Muscle of back (tissue), 11 donors: ENCODE results near the gene TCF25. TPM values are rescaled to one million over a fixed set of nuclear protein-coding genes. Genes with fewer than 3 reads are reported as not detected.

Experiments used
- DNase-seq, 3 donors: peaks; one replicate each; pipeline versions ENCODE4 v3.0.0 to v3.0.0-alpha.2; 2013
- polyA plus RNA-seq, 10 donors: library from polyadenylated mRNA; unstranded; fragments of 120-200 nt; gene quantifications; one replicate each; pipeline ENCODE4 v1.2.1, GENCODE V29; 2013; ENCODE audit not compliant: insufficient read length in 10 of 10

Gene TCF25
- polyA plus RNA-seq, 10 donors = 83.4 to 121 (median 99.3) TPM

DNA sequence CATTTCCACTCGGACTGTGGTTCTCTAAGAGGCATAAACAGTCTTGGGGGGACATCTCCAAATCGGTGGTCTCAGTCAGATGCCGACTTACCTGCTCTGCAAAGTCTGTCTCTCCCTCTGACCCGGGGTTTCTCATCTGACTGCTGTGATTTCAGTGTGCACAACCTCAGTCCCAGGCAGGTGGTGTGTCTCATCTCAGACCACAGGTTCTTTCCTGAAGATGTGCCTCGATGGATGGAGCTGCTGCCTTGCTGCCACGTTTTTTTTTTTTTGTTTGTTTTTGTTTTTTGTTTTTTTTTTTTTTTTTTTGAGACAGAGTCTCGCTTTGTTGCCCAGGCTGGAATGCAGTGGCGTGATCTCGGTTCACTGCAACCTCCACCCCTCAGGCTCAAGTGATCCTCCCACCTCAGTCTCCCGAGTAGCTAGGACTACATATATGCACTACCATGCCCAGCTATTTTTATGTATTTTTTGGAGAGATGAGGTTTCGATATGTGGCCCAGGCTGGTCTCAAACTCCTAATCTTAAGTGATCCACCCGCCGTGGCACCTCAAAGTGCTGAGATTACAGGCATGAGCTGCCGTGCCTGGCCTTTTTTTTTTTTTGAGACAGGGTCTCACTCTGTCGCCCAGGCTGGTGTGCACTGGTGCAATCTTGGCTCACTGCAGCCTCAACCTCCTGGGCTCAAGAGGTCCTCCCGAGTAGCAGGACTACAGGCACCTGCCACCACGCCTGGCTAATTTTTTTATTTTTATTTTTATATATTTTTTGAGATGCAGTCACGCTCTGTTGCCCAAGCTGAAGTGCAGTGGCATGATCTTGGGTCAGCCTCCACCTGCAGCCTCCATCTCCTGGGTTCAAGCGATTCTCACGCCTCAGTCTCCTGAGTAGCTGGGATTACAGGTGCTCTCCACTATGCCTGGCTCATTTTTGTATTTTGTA, 29.7 kb upstream of the TCF25 start:
- no peak for DNase-seq

DNA sequence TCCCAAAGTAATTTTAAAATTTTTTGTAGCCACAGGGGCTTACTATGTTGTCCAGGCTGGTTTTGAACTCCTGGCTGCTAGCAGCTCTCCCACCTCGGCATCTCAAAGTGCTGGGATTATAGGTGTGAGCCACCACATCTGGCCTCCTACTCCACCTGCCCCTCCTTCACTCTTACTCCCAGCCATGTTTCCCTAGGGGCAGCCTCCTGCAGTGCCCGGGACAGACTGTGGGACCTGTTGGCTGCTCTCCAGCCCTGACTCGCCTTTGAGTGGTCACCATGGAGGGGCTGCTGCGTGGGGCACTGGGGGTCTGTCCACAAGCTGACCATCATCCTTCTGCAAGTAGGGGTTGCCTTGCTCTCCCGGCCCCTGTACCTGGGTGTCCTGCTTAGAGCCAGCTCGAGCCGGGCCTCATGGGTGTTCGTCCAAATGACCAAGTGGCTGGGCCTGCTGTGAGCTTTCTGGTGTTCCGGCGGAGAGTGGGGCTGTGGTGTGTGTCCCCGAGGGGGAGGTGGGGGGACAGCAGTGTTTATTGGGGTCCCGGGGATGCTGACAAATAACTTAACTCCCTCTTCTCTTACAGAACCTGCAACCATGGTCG, 28.6 kb upstream of the TCF25 start:
- no peak for DNase-seq

DNA sequence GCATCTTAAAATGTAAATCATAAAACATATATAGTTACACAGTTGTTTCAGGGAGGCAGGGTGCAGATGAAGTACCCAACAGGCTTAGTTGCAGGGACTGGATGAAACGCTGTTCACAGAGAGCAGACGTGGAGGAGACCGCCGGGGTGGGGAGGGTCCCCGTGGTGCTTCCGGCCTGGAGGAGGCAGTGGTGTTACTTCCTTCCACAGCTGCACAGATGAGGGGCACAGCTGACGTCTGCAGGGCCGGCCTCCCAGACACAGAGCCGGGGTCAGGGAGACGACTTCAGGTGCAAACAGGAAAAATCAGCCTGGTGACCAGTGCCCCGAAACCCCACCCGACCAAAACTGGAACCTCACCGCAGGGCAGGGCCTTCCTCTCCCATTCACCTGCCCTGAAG, 28.0 kb upstream of the TCF25 start:
- DNase-seq = no peak

DNA sequence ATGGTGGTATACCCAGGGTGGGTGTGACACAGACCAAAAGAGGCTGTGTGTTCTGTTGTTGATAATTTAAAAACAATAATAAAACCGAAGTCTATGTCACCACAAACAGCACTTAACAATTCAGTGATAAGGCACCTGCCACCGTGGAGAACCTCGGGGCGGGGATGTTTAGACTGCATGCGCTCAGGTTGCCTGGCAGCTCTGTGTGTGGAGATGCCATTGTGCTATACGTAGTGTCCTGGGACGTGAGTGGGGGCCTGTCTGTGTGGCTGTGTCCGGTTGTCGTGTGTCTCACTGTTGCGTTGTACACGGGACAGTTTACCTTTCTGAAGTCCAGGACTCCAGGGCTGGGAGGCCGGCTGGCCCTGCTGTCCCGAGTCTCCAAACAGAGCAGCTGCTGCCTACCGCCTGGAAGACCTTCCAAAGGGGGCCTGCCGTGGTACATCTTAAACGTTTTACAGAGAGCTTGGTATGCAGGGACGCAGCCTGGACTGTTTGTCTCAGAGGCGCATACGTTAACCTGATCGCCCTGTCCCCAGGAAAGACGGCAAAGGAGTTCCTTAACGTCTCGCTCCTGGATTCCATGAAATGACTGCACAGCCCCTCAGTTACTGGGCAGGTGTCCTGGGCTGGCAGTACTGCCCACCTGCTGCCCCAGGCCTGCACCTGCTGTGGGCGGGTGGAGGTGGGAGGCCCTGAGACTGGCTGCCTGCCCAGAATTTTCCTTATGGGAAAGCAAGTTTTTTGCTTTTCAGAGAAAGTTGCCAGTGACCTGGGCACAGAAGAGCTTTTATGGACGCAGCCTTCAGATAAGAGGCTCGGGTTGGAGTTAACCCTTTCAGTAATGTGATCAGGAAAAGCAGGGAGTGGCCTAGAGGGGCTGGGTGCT, 26.1 kb upstream of the TCF25 start:
- DNase-seq = no peak

DNA sequence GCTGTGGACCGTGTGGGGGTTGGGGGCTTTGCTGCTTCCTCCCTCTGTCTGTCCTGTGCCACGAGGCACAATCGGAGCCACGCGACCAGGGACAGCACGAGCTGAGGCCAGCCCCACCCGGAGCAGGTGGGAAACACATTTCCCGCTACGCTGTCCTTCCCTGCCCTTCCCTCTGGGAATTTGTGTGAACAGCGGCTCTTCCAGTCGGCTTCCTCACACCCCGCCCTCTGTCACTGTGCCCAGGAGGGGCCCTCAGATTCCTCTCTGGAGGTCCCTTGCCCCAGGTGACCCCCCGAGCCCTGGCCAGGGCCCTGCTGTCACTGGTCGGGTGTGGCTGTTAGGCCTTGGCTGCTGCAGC, 25.5 kb upstream of the TCF25 start:
- DNase-seq = no peak

DNA sequence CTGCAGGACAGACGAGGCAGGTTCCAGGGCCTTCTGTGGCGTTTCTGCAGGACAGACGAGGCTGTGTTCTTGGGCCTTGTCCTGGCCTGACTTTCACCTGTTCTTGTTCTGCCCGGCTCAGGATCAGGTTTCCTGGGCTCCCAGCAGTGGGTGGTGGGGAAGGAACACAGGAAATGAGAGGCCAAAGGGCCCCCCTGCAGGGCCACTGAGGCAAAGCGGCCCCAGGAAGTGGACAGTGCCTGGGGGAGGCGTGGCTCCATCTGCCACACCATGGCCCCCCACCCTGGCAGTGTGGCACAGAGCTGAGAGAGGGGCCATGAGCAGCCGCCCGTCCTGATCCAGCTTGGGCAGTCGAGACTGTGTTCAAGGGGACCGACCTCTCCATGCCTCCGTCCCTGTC, 24.4 kb upstream of the TCF25 start:
- DNase-seq = no peak

DNA sequence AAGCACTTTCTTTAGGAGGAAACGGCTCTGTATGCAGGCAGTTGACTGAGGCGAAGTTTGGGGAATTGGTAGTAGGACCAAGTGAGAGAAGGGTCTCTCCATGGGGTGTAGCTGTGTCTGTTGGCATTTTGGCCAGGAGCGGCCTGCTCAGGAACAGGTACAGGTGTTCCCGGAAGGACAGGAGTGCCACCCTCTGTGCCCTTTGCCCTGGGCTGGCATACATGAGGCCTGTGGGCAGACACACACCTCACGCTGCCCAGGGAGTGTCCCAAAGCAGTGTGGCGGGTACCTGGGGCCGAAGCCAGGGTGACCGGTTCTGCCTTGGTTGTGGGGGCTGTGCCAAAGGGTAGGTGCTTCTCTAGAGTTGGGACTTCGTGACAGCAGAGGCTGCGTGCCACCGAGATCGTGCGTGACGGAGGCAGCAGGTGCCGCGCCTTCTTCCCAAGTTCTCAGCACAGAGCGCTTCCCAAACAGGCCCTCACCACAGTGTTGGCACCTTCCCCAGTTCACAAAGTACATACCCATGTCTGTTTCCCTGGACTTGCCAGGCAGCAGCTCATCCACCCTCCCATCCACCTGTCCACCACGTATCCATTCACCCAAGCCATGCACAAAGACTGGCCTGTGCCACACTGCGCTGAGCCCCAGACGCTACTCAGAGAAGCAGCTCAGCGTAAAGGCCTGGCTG, 19.9 kb upstream of the TCF25 start:
- DNase-seq = no peak

DNA sequence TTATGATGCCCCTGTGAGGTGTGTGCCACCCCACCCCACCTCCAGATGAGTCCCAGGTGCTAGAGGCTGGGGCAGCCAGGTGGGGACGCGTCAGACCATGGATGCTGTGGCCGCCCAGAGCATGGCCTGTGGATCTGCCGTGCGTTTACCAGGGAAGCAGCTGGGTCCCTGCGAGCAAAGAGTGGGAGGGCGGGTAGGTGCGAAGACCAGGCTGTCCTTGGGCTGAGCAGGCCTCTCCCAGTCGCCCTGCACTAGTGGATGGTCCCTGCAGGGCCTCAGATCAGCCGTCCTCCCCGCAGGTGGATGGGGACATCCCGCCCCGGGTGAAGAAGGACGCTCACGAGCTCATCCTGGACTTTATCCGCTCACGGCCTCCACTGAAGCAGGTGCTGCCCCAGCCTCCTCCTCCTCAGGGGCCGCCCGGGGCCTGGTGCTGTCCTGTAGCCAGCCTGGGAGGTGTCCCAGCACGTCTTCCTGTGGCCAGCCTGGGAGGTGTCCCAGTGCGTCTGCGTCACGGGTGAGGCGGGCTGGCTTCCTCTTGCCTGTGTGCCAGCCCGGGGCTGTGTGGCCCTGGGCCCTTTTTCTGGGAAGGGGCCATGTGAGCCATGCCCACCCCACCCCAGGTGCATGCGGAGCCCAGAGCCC, 18.0 kb upstream of the TCF25 start:
- DNase-seq = no peak

DNA sequence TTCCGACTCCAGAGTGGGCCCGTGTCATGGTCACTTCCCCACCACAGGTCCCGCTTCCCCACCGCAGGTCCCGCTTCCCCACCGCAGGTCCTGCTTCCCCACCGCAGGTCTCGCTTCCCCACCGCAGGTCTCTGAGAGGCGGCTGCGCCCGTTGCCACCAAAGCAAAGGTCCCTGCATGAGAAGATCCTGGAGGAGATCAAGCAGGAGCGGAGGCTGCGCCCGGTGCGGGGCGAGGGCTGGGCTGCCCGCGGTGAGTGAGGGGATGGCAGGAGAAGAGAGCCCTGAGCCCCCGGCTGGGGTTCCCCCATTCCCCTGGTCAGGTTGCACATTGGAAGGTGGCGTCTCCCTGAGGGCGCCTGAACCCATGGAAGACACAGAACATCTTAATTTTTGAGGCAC, 17.4 kb upstream of the TCF25 start:
- no peak for DNase-seq

DNA sequence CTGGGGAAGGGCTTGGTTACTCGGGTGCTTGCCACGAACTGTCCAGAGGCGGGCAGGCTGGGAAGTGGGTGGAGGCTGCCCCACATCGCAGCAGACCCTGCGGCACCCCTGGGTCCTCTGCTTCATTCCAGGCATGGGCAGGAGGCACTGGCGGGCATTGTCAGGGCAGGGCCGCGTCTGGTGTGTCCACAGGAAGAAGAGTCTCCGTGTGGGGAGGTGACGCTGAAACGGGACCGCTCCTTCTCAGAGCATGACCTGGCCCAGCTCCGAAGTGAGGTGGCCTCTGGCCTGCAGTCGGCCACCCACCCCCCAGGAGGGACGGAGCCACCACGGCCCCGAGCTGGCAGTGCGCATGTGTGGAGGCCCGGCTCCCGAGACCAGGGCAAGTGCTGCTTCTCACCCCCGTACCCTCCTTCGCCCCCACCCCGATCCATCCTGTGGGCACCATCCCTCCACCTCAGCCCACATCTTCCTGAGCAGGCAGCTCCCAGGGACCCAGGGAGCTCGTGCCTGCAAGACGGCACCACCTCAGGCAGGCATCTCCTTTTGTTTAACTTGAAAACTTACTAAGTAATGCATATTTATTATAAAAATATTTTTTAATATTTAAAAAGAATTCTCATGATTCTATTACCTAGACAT, 14.3 kb upstream of the TCF25 start:
- DNase-seq = no peak

DNA sequence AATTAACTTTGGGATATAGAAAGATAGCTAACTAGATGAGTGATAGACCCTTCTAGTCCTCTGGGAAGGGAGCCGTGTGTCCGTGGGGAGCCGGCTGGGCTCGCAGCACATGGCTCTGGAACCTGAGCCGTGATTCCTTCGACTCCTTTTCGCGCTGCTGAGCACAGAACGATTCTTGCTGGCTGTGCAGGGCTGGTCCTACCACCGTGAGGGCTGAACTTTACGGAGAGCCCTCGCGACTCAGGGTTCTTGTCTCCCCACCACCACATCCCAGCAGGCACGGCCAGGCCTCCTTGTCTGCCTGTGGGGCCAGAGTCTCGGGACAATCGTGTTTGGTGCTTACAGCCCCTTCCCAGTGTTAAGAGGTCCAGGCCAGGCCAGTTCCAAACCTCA, 13.8 kb upstream of the TCF25 start:
- DNase-seq = no peak

DNA sequence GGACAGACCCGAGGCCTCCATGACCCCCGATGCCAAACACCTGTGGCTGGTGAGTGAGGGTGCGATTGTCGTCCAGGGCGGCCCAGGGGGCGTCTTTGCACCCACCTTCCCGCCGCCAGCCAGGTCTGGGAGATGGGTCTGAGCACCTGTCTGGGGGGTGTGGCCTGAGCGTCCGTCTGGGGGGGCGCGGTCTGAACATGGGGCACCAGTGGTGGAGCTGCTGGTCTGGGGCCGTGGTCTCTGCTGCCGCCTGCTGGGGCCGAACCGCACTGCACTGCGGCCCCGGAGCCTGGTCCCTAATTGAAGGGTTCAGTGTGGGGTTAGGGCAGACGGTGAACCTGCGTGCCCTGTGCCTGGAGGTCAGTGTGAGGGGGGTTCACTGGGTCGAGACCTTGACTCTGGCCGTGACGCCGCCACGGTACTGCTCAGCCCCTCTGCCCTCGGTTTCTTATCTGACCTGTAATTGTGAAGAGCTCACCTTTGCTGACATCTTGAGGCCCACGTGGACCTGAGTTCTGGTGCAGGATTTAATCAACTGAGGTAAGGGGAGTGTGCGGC, 12.6 kb upstream of the TCF25 start:
- peak in 2 of 3 donors; percentile 38 to 57 for DNase-seq

DNA sequence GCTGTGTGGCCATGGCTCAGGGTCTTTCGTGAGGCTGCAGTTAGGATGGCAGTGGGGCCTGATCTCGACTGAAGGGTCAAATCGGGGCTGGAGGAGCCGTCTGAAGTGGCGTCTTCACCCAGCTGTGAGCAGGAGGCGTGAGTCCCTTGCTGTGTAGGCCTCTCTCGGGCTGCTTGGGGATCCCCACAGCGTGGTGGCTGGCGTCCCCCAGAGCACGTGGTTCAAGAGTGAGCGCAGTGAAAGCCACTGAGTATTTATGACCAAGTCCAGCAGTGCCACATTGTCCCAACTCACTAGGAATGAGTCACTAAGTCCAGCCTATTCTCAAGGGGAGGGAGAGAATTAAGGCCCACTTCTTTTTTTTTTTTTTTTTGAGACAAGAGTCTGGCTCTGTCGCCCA, 11.7 kb upstream of the TCF25 start:
- no peak for DNase-seq

DNA sequence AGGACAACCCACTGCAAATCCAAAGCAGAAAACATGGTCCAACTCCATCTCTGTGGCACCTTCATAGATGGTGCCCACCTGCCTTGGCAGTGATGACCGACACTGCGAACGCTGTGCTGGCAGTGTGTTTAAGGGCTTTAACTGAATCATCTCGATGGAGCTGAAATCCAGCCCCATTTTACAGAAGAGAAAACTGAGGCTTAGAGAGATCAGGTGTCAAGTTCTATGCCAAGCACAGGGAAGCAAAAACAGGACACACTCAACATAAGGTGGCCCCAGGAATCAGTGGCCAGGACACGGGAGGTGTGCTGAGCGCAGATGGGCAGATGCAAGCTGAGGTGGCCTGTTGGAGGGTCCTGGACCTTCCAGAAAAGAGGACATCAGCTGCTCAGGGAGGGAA, 10.7 kb upstream of the TCF25 start:
- no peak for DNase-seq

DNA sequence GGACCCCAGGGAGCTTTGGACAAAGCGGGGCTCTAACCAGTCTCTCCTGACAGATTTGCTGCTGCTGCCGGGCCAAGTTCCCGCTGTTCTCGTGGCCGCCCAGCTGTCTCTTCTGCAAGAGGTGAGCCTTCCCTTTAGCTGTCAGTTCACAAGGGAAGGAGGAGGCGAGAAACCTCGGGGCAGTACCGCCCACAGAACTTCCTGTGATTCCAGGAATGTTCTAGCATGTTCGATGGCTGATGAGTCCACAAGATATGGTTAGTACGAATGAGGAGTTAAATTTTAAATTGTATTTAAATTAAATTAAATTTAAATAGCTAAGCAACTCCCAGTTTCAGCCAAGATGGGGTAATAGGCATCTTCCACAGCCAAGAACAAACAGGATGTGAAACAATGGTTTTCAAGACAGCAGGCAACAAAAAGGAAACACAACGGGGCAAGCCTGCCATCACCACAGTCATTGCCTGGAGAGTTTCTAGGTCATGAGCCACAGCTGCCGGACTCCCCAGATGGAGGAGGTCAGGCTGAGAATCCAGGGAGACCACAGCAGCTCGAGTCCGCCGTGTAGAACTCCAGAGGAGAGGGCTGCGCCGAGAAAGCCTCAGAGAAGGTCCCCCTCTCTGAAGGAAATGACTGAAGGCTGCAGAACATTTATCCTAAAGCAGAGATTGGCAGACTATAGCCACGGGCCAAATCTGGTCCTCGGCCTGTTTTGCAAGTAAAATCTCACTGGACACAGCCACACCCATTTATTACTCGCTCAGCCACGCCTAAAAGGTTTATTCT, 9.5 kb upstream of the TCF25 start:
- DNase-seq = peak in 1 of 3 donors; percentile 10

DNA sequence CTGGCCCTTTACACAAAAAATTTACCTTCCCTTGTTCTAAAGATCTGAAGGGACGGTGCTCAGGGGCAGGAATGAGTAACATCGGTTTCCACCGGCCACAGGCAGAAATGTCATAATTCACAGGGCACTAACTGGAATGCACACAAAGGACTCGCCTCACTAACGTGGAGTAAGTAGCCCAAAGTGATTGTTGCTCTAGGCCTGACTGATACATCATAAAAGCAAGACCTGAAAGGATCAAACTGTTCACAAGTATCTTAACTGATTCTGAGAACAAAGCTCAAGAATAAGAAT, 8.9 kb upstream of the TCF25 start:
- no peak for DNase-seq

DNA sequence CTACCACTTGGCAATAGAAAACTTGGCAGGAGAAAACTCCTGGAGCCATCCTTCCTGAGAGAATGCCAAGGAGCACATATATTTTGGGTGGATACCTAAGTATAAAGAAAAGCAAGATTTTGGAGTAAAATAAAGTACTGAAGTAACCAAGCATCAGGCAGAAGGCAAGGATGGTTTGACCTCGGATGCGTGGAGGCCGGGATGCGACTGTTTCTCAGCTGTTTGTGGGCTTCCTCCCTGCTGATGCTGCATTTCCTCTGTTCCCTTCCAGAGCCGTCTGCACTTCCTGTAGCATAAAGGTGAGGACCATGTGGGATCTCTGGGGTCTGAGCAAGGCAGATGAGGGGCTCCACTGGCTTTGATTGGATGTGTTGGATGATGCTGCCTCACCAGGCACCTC, 5.5 kb upstream of the TCF25 start:
- no peak for DNase-seq

DNA sequence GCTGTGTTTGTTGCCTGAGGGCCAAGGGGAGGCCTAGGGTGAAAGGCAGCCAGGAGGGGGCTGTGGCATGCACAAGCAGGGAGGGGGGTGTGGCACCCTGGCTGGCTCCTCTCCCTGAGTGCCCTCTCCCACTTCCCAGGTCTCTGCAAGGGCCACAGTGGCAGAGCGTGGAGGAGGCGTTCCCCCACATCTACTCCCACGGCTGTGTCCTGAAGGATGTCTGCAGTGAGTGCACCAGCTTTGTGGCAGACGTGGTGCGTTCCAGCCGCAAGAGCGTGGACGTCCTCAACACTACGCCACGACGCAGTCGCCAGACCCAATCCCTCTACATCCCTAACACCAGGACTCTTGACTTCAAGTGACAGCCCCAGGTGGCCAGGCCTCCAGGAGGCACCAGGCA, 3.5 kb upstream of the TCF25 start:
- DNase-seq = no peak

DNA sequence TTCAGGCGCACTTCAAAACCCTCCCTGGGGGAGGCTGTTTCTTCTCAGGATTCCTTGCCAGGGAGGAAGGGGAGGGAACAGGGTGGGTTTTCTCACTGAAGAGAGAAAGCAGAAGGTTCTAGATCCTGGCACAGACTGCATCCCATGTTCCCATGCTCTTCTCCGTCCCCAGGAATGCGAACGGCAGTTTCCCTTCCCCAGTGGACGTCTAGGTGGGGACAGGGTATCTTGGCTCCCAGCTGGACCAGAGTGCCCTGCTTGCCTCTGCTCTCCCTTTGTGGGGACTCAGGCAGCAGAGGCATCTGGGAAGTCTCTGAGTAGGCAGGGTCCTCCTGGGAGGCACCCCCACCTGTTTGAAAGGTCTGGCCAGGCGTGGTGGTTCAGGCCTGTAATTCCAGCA, 3.0 kb upstream of the TCF25 start:
- no peak for DNase-seq

DNA sequence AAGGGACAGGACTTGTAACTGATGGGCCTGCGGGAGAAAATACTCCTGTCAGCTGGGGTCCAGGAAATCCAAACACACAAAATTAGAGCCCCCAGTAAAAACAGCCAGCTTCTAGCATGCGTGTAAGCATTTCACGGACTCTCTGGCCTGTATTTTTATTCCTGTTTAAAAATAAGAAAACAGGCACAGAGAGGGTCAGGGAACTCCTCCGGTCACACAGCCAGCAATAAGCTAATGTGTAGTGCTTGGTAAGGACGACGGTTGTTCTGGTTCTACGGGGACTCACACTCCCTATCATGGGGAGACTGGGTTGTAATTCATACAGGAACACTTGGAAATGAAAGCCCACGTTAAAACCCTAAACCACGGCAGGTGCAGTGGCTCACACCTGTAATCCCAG, 1.5 kb upstream of the TCF25 start:
- no peak for DNase-seq
